Measurements from ENCODE around the gene GZMH.

- TF ChIP-seq NFE2L2 (IDR thresholded peaks at IDR 0.05; ENCODE audit: low read depth, low read length) = no peak
- no peak for TF ChIP-seq CTCF (conservative IDR thresholded peaks at IDR 0.05; ENCODE audit: low read depth, low read length)
- TF ChIP-seq MXI1 (IDR thresholded peaks at IDR 0.05; ENCODE audit: borderline replicate concordance, low read depth, low read length) = no peak
- no peak for TF ChIP-seq POLR2A (IDR thresholded peaks at IDR 0.05; ENCODE audit: low read depth, low read length)
- TF ChIP-seq USF2 (IDR thresholded peaks at IDR 0.05; ENCODE audit: low read depth, low read length) = no peak
- no peak for TF ChIP-seq SMC3 (IDR thresholded peaks at IDR 0.05; ENCODE audit: low read depth, low read length)
- no peak for TF ChIP-seq MAFK (IDR thresholded peaks at IDR 0.05; ENCODE audit: low read depth, low read length)
- no peak for TF ChIP-seq RFX5 (IDR thresholded peaks at IDR 0.05; ENCODE audit: low read depth, low read length)
Observed at GRCh38 chr14:24630872-24631477, 21.5 kb upstream of the GZMH start.

All from IMR-90 (cell line).